ENCODE results near the gene FANCD2OS. TPM values are rescaled to one million over a fixed set of nuclear protein-coding genes. Genes with fewer than 3 reads are reported as not detected.
A peak's percentile ranks its signal among the peaks of the same experiment; 100 is the strongest.

Gene FANCD2OS
- total and polyA plus RNA-seq, 2 experiments from 2014 or later: not detected

DNA sequence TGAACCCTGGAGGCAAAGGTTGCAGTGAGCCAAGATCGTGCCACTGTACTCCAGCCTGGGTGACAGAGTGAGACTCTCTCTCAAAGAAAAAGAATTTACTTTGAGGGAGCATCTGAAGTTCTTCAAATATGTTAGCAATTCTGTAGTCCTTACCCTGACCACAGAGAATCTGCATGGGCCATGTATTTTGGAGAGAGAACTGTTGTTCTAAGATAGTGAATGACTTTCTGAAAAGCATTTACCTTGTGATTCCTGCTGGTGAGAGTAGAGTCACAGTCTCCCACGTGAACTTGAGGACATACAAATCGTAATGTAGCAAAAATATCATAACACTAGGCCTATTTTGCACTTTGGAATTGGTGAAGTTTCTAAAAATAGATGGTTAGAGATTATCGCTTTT is 11.3 kb upstream of the FANCD2OS start:
- Histone ChIP-seq H3K4me2 (no peak overlapping the region), H3K79me2 (peaks cover 80% of the 10 kb centered on the region), H4K20me1 (ENCODE audit: insufficient read depth, poor library complexity, severe bottlenecking) (peaks cover 10% of the 10 kb centered on the region), H3K4me3 (no peak overlapping the region), H3K27me3 (no peaks in the 10 kb centered on the region), H3K36me3 (replicated peaks; ENCODE audit: insufficient read depth, low read depth) (no peaks in the 10 kb centered on the region), H3K9me2 (replicated peaks; ENCODE audit: insufficient read depth) (no peaks in the 10 kb centered on the region), H3K4me1 (ENCODE audit: insufficient read depth) (peaks cover 6% of the 10 kb centered on the region), H2AFZ (no peak overlapping the region), H3K9me3 (ENCODE audit: low read depth) (no peaks in the 10 kb centered on the region), H3K27ac (no peak overlapping the region)
- no peak for DNase-seq (ENCODE audit: low spot score)
- TF ChIP-seq, protein P1, sequence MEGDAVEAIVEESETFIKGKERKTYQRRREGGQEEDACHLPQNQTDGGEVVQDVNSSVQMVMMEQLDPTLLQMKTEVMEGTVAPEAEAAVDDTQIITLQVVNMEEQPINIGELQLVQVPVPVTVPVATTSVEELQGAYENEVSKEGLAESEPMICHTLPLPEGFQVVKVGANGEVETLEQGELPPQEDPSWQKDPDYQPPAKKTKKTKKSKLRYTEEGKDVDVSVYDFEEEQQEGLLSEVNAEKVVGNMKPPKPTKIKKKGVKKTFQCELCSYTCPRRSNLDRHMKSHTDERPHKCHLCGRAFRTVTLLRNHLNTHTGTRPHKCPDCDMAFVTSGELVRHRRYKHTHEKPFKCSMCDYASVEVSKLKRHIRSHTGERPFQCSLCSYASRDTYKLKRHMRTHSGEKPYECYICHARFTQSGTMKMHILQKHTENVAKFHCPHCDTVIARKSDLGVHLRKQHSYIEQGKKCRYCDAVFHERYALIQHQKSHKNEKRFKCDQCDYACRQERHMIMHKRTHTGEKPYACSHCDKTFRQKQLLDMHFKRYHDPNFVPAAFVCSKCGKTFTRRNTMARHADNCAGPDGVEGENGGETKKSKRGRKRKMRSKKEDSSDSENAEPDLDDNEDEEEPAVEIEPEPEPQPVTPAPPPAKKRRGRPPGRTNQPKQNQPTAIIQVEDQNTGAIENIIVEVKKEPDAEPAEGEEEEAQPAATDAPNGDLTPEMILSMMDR (IDR thresholded peaks at IDR 0.05; ENCODE audit: poor library complexity): no peak
- TF ChIP-seq EZH2phosphoT487 (IDR thresholded peaks at IDR 0.05; ENCODE audit: low read depth, severe bottlenecking, unreplicated experiment): no peak
- TF ChIP-seq EZH2 (IDR thresholded peaks at IDR 0.05; ENCODE audit: borderline replicate concordance): no peak
- 92% methylated on average over 4 of the region's 4 CpGs for WGBS (ENCODE audit: low lambda C conversion rate, missing lambda C conversion rate)

DNA sequence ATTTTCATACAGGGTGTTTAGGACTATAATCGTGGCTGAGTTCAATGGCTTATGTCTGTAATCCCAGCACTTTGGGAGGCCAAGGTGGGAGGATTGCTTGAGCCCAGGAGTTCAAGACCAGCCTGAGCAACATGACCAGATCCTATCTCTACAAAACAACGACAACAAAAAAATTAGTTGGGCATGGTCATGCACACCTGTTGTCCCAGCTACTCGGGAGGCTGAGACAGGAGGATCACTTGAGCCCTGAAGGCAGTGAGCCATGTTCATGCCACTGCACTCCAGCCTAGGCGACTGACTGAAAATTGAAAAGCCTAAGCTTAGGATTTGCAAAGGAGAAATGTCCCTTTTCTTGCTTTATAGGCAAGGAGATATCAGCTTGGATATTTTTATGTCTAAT is 8.9 kb upstream of the FANCD2OS start:
- H3K4me2 ChIP-seq: peak overlapping the region; percentile 84
- H3K9me2 ChIP-seq (replicated peaks; ENCODE audit: insufficient read depth): no peaks in the 10 kb centered on the region
- peaks cover 10% of the 10 kb centered on the region for H4K20me1 ChIP-seq (ENCODE audit: insufficient read depth, poor library complexity, severe bottlenecking)
- no peak for DNase-seq (ENCODE audit: low spot score)
- peaks cover 6% of the 10 kb centered on the region for H3K4me1 ChIP-seq (ENCODE audit: insufficient read depth)
- no peak overlapping the region for H2AFZ ChIP-seq
- H3K36me3 ChIP-seq (replicated peaks; ENCODE audit: insufficient read depth, low read depth): no peaks in the 10 kb centered on the region
- H3K27me3 ChIP-seq: no peaks in the 10 kb centered on the region
- H3K79me2 ChIP-seq: peaks cover 62% of the 10 kb centered on the region
- 96% methylated on average over 4 of the region's 4 CpGs for WGBS (ENCODE audit: low lambda C conversion rate, missing lambda C conversion rate)
- H3K9me3 ChIP-seq (ENCODE audit: low read depth): no peaks in the 10 kb centered on the region
- no peak overlapping the region for H3K27ac ChIP-seq
- H3K4me3 ChIP-seq: no peak overlapping the region
- TF ChIP-seq, protein P1 (IDR thresholded peaks at IDR 0.05; ENCODE audit: poor library complexity): no peak
- TF ChIP-seq EZH2 (IDR thresholded peaks at IDR 0.05; ENCODE audit: borderline replicate concordance) (no peak), EZH2phosphoT487 (IDR thresholded peaks at IDR 0.05; ENCODE audit: low read depth, severe bottlenecking, unreplicated experiment) (no peak)

- H3K79me2 ChIP-seq: peaks cover 54% of the 10 kb centered on the region
These were observed 8.0 kb upstream of the FANCD2OS start for GRCh38 chr3:10116138-10116460.

More at GRCh38 chr3:10116138-10116460, 8.0 kb upstream of the FANCD2OS start:
- Histone ChIP-seq H3K4me3 (peak overlapping the region; percentile 94), H4K20me1 (ENCODE audit: insufficient read depth, poor library complexity, severe bottlenecking) (peaks cover 10% of the 10 kb centered on the region), H3K36me3 (replicated peaks; ENCODE audit: insufficient read depth, low read depth) (no peaks in the 10 kb centered on the region), H3K4me2 (peak overlapping the region; percentile 84), H3K4me1 (ENCODE audit: insufficient read depth) (peaks cover 6% of the 10 kb centered on the region), H3K27me3 (no peaks in the 10 kb centered on the region), H3K27ac (peak overlapping the region; percentile 62), H2AFZ (peak overlapping the region; percentile 81), H3K9me3 (ENCODE audit: low read depth) (no peaks in the 10 kb centered on the region), H3K9me2 (replicated peaks; ENCODE audit: insufficient read depth) (no peaks in the 10 kb centered on the region)
- peak; percentile 45 for DNase-seq (ENCODE audit: low spot score)
- no peak for TF ChIP-seq EZH2 (IDR thresholded peaks at IDR 0.05; ENCODE audit: borderline replicate concordance)
- TF ChIP-seq, protein P1 (IDR thresholded peaks at IDR 0.05; ENCODE audit: poor library complexity): no peak
- TF ChIP-seq EZH2phosphoT487 (IDR thresholded peaks at IDR 0.05; ENCODE audit: low read depth, severe bottlenecking, unreplicated experiment): no peak
- WGBS (ENCODE audit: low lambda C conversion rate, missing lambda C conversion rate): 1% methylated on average over 10 of the region's 10 CpGs

Data from hepatocyte (in vitro differentiated cells).